GM12892 (cell line): ENCODE results near the gene IFFO2.

Source experiments
- DNase-seq: peaks from one replicate; pipeline ENCODE4 v3.0.0; 2011; ENCODE audit not compliant: insufficient read length
- FAIRE-seq: peaks from 2 replicates; lab custom pipeline; 2011; peaks lifted over from hg19 to GRCh38; lab: Jason Lieb, UNC
- POLR2A ChIP-seq: IDR thresholded peaks from 2 replicates; pipeline ENCODE4 v1.6.1; 2011; ENCODE audit warnings: low read depth, low read length, control low read depth
- POLR2AphosphoS5 ChIP-seq: IDR thresholded peaks from 2 replicates; pipeline ENCODE4 v1.6.1; 2011; ENCODE audit warnings: low read depth, low read length, control low read depth
- TAF1 ChIP-seq: IDR thresholded peaks from 2 replicates; pipeline ENCODE4 v1.6.1; 2011; ENCODE audit warnings: low read depth, mild to moderate bottlenecking, control low read depth, low read length, borderline replicate concordance

Gene IFFO2

DNA sequence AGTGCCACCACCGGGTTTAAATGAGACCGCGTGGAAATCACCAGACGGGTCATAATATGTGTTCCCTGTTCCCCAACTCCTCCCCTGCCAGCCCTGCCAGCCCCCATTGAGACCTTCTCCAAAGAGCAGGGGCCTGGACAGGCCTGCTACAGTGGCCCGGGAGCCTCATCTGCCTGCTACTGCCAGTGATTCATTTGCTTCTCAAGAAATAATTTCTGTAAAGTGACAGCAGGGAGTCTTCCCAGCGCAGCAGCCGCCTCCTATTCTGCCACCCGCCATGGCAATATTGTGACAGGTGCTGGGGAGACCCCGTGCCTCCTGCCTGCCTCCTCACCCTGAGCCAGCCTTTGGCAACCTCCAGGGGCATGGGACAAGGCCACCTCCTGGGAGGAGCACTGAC lies 8.9 kb downstream of the IFFO2 start:
- DNase-seq (no peak), FAIRE-seq (no peak)
- no peak for TF ChIP-seq POLR2A
- TF ChIP-seq POLR2AphosphoS5: no peak

DNA sequence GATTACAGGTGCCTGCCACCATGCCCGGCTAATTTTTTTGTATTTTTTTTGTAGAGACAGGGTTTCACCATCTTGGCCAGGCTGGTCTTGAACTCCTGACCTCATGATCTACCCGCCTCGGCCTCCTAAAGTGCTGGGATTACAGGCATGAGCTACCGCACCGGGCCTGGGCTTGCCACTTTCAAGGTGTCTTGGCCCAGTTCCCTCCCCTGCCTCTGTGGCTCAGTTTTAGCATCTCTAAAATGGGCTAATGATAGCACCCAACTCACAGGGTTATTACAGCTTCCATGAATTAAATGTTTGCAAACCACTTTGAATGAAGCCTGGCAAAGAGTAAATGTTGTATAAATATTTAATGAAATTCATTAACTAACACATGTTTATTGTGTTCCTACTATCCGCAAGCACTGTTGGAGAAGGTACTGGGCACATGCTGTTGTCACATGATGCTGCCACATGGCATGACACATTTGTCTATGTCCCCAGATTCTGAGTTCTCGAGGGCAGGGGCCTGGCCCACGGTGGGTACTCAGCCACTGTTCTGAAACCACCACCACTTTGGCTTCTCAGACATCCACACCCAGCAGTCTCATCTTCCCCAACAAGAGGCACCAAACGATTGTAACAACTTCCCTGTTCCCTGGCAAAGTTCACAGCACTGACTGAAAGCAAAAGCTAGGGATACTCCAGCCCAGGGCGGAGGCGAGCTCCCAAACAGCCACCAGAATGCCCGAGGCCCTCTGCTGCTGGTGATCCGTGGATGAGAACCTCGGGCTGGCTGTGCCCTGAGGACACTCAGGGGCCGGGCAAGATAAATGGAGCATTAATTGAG lies 9.7 kb downstream of the IFFO2 start:
- TF ChIP-seq POLR2A (no peak), POLR2AphosphoS5 (no peak), TAF1 (no peak)
- FAIRE-seq (no peak), DNase-seq (no peak)

DNA sequence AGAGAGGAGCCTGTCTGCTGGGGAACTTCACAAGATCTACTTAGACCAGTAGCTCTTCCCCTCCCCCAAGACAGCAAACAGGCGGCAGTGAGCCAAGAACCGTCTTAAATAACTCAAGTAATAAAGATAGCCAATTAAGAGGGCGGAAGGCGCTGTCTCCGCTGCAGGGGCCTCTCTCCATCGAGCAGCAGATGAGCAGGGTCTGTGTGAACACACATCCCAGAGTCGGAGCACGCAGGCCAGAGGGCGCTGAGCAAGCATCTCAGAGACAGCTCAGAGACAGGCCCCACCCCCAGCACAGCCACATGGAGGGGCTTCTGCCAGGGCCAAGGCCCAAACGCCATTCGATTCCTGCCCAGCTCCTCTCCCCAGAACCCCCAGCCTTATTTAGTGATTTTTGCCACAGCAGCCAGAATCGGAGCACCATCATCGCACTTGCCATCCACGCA lies 11.1 kb downstream of the IFFO2 start:
- DNase-seq (no peak), FAIRE-seq (no peak)
- TF ChIP-seq POLR2AphosphoS5: no peak
- TF ChIP-seq TAF1: no peak
- TF ChIP-seq POLR2A: no peak

DNA sequence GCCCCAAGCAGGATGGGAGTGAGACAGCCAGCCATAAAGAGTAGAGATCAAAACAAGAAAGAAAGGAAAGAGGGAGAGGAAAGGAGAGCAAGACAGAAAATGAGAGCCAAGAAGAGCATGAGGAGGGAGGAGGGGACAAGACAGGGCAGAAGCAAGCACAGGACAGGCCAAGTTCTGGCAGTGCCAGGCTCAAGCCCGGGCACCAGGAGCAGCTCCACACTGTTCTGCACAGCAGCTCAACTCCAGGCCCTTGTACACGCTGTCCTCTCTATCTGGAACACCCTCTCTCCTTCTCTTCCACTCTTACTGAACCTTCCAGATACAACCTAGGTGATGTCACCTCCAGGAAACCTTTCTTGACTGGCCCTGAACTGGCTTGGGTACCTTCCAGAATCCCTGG lies 11.7 kb downstream of the IFFO2 start:
- DNase-seq: no peak
- no peak for TF ChIP-seq POLR2AphosphoS5
- no peak for TF ChIP-seq TAF1
- TF ChIP-seq POLR2A: no peak
- FAIRE-seq: no peak

DNA sequence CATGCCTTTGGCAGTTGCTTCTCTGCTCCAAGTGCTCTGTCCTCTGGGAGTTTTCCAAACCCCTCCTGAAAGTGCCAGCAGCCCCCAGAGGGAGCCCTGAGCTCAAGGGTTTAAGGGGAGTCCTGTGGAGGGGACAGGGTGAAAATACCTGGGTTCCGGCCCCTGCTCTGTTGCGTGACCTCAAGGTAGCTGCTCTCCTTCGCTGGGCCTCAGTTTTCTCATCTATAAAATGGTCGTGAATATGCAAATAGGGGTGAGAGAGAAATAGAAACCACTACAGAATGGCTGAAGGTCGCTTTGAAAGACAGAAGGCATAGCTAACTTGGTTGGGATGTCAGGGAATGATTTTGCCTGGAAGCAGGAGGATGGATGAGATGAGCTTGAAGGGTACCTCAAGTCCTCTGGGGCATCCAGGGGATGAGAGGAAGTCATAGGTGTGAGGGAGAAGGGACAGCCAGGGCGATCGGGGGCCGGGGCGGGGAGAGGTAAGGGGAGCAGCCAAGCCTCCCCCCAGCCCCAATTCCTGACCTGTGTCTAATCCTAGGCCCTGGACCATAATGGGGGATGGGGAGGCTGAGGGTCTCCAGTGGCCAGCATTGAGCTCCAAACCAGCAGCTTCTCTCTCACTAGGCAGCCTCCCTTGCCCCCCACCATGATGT lies 12.4 kb downstream of the IFFO2 start:
- FAIRE-seq: no peak
- no peak for DNase-seq
- TF ChIP-seq POLR2A (no peak), TAF1 (no peak), POLR2AphosphoS5 (no peak)

DNA sequence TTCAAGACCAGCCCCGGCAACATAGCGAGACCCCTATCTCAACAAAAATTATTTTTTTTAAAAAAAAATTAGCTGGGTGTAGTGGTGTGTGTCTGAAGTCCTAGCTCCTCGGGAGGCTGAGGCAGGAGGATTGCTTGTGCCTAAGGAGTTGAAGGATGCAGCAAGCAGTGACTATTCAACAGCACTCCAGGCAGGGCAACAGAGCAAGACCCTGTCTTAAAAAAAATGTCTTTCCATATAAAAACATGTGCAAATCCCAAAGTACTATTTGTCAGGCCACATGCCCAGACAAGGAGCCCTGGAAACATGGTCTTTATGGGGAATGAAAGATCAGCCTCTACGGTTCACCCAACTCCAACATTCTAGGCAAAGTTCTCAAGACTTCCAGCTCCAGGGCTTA lies 13.3 kb downstream of the IFFO2 start:
- no peak for FAIRE-seq

DNA sequence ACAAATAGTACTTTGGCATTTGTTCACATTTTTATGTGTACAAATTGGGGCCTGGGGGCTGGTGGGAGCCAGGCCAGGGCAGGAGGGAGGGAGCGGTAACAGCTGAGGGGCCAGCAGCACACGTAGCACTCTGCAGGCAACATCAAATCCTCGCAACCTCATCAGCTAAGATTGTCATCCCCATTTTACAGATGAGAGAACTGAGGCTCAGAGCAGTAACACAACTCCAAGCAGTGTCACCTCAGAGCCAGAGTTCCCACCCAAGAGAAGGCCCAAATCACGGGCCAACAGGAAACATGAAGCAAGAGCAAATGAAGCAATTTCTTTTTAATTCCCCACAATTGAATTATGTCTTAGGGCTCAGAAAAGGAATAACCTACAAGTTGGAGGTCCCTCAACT lies 14.1 kb downstream of the IFFO2 start:
- DNase-seq (no peak), FAIRE-seq (no peak)
- TF ChIP-seq POLR2A (no peak), POLR2AphosphoS5 (no peak), TAF1 (no peak)

More for the DNA sequence above, 13.3 kb downstream of the IFFO2 start:
- TF ChIP-seq POLR2A (no peak), TAF1 (no peak), POLR2AphosphoS5 (no peak)
- DNase-seq: no peak

DNA sequence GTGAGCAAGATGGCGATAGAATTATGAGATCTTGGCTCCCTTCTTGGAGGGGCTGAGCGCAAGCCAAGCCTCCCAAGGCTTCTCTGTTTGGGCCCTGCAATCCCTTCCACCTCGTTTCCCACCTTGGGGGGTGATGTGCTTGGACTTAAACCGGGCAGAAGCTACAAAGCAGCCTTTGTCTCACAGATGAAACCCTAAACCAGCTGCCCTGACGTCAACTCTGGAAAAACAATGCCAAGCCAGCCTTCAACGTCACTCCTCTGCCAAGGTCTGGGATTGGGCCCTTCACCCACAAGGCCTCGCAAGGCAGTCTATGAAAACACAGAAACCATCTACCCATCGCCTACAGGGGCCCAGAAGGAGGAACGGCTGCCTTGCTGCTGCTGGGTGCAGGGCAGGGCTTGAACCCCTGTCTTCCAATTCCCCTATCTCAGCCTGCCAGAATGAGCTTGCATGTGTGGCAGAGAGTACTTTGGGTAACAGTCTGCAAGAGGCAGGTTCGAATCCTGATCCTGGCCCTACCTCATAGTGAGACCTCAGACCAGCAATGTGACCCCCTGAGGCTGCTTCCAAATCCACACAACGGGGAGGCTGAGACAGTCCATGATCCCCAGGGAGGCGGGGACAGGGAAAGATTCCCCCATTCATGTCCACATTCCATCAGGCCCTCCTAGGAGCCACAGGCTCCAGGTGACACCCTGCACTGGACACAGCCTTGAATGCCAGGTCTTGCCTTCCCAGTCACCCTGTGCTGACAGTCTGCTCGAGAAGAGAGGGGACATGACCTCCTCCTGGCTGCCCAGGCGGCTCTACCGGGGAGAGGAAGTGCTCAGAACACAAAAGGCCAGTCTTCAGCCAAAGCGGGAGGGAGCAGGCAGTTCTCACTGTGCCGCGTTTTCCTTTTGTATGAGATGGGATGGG lies 15.0 kb downstream of the IFFO2 start:
- TF ChIP-seq POLR2A: no peak
- no peak for TF ChIP-seq TAF1
- TF ChIP-seq POLR2AphosphoS5: no peak
- FAIRE-seq (no peak), DNase-seq (no peak)

DNA sequence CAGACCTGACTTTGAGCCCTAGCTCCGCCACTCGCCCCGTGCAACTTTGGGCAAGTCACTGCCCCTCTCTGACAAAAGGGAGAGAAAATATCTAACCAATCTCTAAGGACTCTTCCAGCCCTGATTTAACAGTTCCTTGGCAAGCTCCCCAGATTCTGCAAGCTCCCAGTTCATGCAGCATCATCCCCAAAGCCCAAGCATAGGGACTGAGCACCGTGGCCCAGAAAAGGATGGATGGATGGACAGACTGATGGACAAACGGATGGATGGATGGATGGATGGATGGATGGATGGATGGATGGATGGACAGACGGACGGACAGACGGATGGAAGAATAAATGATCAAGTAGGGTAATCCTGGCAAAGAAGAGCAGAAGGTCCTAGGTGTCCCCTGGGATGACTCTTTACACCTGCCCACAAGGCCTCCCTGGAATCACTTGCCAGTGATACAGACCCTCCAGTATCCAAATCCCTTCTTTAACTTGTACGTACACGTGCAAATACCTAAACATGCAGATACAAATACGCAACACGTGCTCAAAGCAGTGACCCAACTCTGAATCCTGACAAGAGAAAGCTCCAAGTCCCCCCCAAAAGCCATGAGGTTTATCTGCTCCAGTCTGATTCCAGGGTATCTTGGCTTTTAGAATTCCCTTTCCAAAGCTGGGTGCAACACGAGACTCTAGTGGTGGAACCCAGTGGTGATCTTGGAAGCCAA lies 16.0 kb downstream of the IFFO2 start:
- TF ChIP-seq POLR2AphosphoS5: no peak
- no peak for TF ChIP-seq TAF1
- no peak for TF ChIP-seq POLR2A
- DNase-seq: no peak

DNA sequence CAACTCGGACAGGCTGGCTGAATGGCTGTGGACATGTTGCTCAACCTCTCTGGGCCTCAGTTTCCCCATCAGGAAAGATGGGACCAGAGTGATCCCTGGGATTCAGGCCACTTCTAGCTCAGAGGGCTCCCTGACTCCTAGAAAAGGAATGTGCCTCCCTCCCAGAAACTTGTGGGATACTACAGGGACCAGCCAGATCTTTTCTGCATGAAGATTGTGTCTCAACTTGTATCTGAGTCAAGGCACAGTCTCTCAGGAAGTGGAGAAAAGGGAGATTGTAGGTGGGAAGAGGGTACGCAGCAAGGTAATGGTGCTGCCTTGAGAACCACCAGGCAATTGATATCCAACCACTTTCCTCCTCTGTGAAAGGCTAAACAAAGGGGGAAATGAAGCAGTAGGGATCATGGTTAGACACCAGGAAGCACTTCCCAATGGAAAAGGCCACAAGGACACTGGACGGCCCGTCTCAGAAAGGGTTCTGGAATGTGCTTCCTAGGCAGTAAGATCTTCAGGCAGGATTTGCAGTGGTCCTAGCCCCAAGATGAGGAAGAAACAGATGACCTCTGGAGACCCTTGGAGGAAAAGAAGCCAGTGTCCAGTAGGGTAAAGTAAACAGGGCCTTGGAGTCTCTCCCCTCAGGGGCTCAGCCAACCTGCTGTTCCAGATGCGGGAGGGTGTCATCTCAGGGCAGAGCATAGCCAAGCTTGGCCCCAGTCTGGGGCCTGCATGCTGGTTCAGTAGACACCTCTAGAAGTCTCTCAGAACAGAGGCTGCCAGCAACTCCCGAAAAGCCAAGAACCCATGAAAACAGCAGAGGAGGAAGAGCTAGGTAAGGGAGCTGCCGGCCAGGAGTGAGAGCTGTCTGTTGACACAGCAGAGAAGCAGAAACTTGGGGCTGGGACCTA lies 16.8 kb downstream of the IFFO2 start:
- DNase-seq (no peak), FAIRE-seq (no peak)
- TF ChIP-seq POLR2AphosphoS5 (no peak), TAF1 (no peak), POLR2A (no peak)

More for the DNA sequence above, 16.0 kb downstream of the IFFO2 start:
- FAIRE-seq: no peak

DNA sequence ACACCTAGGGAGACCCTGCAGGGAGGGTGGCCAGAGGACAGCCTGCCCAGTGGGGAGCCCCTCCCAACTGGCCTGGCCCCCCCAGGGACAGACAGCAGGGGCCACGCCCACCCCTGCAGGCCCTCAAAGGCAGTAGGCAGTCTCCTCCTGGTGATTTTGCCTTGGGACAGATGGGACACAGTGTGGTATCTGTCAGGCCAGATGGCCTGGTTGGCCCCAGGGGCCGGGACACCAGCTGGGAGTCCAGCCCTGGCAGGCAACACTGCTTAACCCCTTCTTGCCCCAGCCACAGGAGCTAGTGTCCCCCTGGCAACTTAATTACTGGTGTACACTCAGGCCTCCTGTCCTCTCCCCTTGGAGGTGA lies 17.8 kb downstream of the IFFO2 start:
- no peak for DNase-seq
- TF ChIP-seq POLR2A (no peak), POLR2AphosphoS5 (no peak), TAF1 (no peak)
- FAIRE-seq: no peak
